WTC11 (cell line): Measurements from ENCODE around the gene KIF13A. TPM values are rescaled to one million over a fixed set of nuclear protein-coding genes. Genes with fewer than 3 reads are reported as not detected.

Experiments used
- ATAC-seq: fragments of 200-7000 bp; cut with Tn5 transposase; 2 replicates; pipeline ENCODE4 v1.10.0; 2021; ENCODE audit warnings: mild to moderate bottlenecking, moderate library complexity
- CTCF ChIA-PET: fragments of 300-600 bp; sonication (Branson Sonifier 250); formaldehyde crosslinking; loops from one replicate; lab custom pipeline; 2021; ENCODE audit warnings: antibody characterized with exemption; lab: Charles Lee
- POLR2A ChIA-PET: fragments of 350-600 bp; sonication (Branson Sonifier 250); formaldehyde crosslinking; loops from one replicate; lab custom pipeline; 2021; ENCODE audit warnings: antibody characterized with exemption; lab: Charles Lee
- DNase-seq: peaks from one replicate; pipeline ENCODE4 v3.0.0; 2021; ENCODE audit warnings: low spot score
- H3K27ac Mint-ChIP-seq: 2 replicates; pipeline ENCODE4 v1.8.0; 2021; ENCODE audit warnings: mixed read lengths
- H3K27me3 Mint-ChIP-seq: 2 replicates; pipeline ENCODE4 v1.8.0; 2021; ENCODE audit warnings: low read depth, mild to moderate bottlenecking, moderate library complexity, mixed read lengths
- H3K36me3 Mint-ChIP-seq: 2 replicates; pipeline ENCODE4 v1.8.0; 2021; ENCODE audit warnings: mixed read lengths
- H3K4me1 Mint-ChIP-seq: 2 replicates; pipeline ENCODE4 v1.8.0; 2022; ENCODE audit warnings: mixed read lengths
- H3K4me3 Mint-ChIP-seq: 2 replicates; pipeline ENCODE4 v1.8.0; 2021; ENCODE audit warnings: mild to moderate bottlenecking, moderate library complexity, mixed read lengths
- H3K9me3 Mint-ChIP-seq: 2 replicates; pipeline ENCODE4 v1.8.0; 2021; ENCODE audit warnings: mixed read lengths
- ATF1 ChIP-seq: sonication (generic); formaldehyde crosslinking; IDR thresholded peaks from 2 replicates; pipeline ENCODE4 v1.8.1; 2023; ENCODE audit warnings: mild to moderate bottlenecking, moderate library complexity, missing genetic modification reagents
- CREB1 ChIP-seq: sonication (generic); formaldehyde crosslinking; IDR thresholded peaks from 2 replicates; pipeline ENCODE4 v1.8.0; 2023; ENCODE audit warnings: mild to moderate bottlenecking, missing genetic modification reagents
- ETV6 ChIP-seq: sonication (generic); formaldehyde crosslinking; IDR thresholded peaks from 2 replicates; pipeline ENCODE4 v1.8.1; 2022; ENCODE audit warnings: mild to moderate bottlenecking, missing genetic modification reagents
- GABPB1 ChIP-seq: sonication (generic); formaldehyde crosslinking; IDR thresholded peaks from 2 replicates; pipeline ENCODE4 v1.8.1; 2023; ENCODE audit warnings: mild to moderate bottlenecking, missing genetic modification reagents
- IRF1 ChIP-seq: sonication (generic); formaldehyde crosslinking; IDR thresholded peaks from 2 replicates; pipeline ENCODE4 v1.8.0; 2023; ENCODE audit warnings: missing genetic modification reagents
- KAT7 ChIP-seq: sonication (generic); formaldehyde crosslinking; IDR thresholded peaks from 2 replicates; pipeline ENCODE4 v1.8.1; 2023; ENCODE audit warnings: missing genetic modification reagents, mild to moderate bottlenecking, borderline replicate concordance
- MAX ChIP-seq: sonication (generic); formaldehyde crosslinking; IDR thresholded peaks from 2 replicates; pipeline ENCODE4 v1.8.0; 2022; ENCODE audit warnings: mild to moderate bottlenecking, missing genetic modification reagents
- MLX ChIP-seq: sonication (generic); formaldehyde crosslinking; IDR thresholded peaks from 2 replicates; pipeline ENCODE4 v1.8.1; 2023; ENCODE audit warnings: mild to moderate bottlenecking, missing genetic modification reagents, moderate library complexity
- MXD4 ChIP-seq: fragments of 250-450 bp; sonication (Bioruptor Pico); IDR thresholded peaks from 2 replicates; pipeline ENCODE4 v1.8.0; 2021; ENCODE audit warnings: mild to moderate bottlenecking, moderate library complexity, borderline replicate concordance
- MYBL2 ChIP-seq: sonication (generic); formaldehyde crosslinking; IDR thresholded peaks from 2 replicates; pipeline ENCODE4 v1.8.1; 2023; ENCODE audit warnings: mild to moderate bottlenecking, moderate library complexity, missing genetic modification reagents
- NFATC4 ChIP-seq: fragments of 250-450 bp; sonication (Bioruptor Pico); IDR thresholded peaks from 2 replicates; pipeline ENCODE4 v1.9.0; 2021; ENCODE audit warnings: mild to moderate bottlenecking
- RELA ChIP-seq: sonication (generic); formaldehyde crosslinking; IDR thresholded peaks from 2 replicates; pipeline ENCODE4 v1.8.1; 2022; ENCODE audit warnings: missing genetic modification reagents, mild to moderate bottlenecking, borderline replicate concordance
- STAT6 ChIP-seq: sonication (generic); formaldehyde crosslinking; conservative IDR thresholded peaks from 2 replicates; pipeline ENCODE4 v1.8.1; 2023; ENCODE audit warnings: mild to moderate bottlenecking, low read depth, missing genetic modification reagents, moderate library complexity
- TCF7 ChIP-seq: sonication (generic); formaldehyde crosslinking; IDR thresholded peaks from 2 replicates; pipeline ENCODE4 v1.8.0; 2022; ENCODE audit warnings: mild to moderate bottlenecking, low read depth, missing genetic modification reagents, moderate library complexity
- TEAD4 ChIP-seq: sonication (generic); formaldehyde crosslinking; IDR thresholded peaks from 2 replicates; pipeline ENCODE4 v1.8.0; 2022; ENCODE audit warnings: mild to moderate bottlenecking, missing genetic modification reagents
- ZBTB21 ChIP-seq: sonication (generic); formaldehyde crosslinking; IDR thresholded peaks from 2 replicates; pipeline ENCODE4 v1.8.1; 2023; ENCODE audit warnings: mild to moderate bottlenecking, missing genetic modification reagents, borderline replicate concordance
- ZBTB43 ChIP-seq: sonication (generic); formaldehyde crosslinking; IDR thresholded peaks from 2 replicates; pipeline ENCODE4 v1.8.1; 2023; ENCODE audit warnings: mild to moderate bottlenecking, missing genetic modification reagents
- ZNF317 ChIP-seq: sonication (generic); formaldehyde crosslinking; IDR thresholded peaks from 2 replicates; pipeline ENCODE4 v1.8.1; 2023; ENCODE audit warnings: low read depth, mild to moderate bottlenecking, moderate library complexity, missing genetic modification reagents, borderline replicate concordance
- ZNF416 ChIP-seq: fragments of 250-450 bp; sonication (Bioruptor Pico); IDR thresholded peaks from 2 replicates; pipeline ENCODE4 v1.9.0; 2021; ENCODE audit warnings: mild to moderate bottlenecking, inconsistent platforms
- ZNF425 ChIP-seq: fragments of 250-450 bp; sonication (Bioruptor Pico); conservative IDR thresholded peaks from 2 replicates; pipeline ENCODE4 v1.9.0; 2021; ENCODE audit warnings: mild to moderate bottlenecking
- total RNA-seq: library from RNA; stranded (reverse); gene quantifications from 3 replicates; pipeline ENCODE4 v1.2.3, GENCODE V29; 2021
- TF ChIP-seq, protein P1 (sequence below): sonication (generic); formaldehyde crosslinking; IDR thresholded peaks from 2 replicates; pipeline ENCODE4 v1.8.1; 2022; ENCODE audit warnings: low read depth, missing genetic modification reagents, borderline replicate concordance
- TF ChIP-seq, protein P2 (sequence below): sonication (generic); formaldehyde crosslinking; IDR thresholded peaks from 2 replicates; pipeline ENCODE4 v1.8.1; 2022; ENCODE audit warnings: low read depth, mild to moderate bottlenecking, moderate library complexity, missing genetic modification reagents, borderline replicate concordance
- TF ChIP-seq, protein P3 (sequence below): sonication (generic); formaldehyde crosslinking; IDR thresholded peaks from 2 replicates; pipeline ENCODE4 v1.8.1; 2023; ENCODE audit warnings: mild to moderate bottlenecking, missing genetic modification reagents, moderate library complexity
- TF ChIP-seq, protein P4 (sequence below): sonication (generic); formaldehyde crosslinking; conservative IDR thresholded peaks from 2 replicates; pipeline ENCODE4 v1.8.1; 2022; ENCODE audit warnings: mild to moderate bottlenecking, missing genetic modification reagents

KIF13A gene
- total RNA-seq, 1 experiment from 2014 or later, result 32.7 TPM

DNA sequence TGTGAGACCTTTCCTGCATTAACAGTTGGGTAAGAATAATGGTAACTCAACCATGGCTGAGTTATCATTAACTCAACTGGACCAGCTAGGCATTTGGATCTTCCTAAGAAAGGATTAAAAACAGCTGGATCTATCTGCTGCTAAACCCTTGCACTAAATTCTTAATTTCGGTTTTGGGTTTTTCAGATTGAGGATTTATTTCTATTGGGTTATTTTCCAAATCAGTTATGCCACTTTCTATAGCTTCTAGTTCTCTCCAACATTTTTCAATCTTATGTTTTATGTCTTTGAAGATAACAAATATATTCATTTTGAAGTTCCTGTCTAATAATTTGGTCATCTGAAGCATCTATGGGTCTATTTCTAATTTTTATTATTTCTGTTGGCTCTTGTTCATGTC lies 92.5 kb downstream of the KIF13A start:
- TF ChIP-seq MXD4 (CRISPR knock-in tag), result no peak
- TF ChIP-seq ZBTB21, result no peak
- TF ChIP-seq RELA (CRISPR knock-in tag), result no peak
- TF ChIP-seq NFATC4, result no peak
- TF ChIP-seq STAT6, result no peak
- TF ChIP-seq, protein P1, sequence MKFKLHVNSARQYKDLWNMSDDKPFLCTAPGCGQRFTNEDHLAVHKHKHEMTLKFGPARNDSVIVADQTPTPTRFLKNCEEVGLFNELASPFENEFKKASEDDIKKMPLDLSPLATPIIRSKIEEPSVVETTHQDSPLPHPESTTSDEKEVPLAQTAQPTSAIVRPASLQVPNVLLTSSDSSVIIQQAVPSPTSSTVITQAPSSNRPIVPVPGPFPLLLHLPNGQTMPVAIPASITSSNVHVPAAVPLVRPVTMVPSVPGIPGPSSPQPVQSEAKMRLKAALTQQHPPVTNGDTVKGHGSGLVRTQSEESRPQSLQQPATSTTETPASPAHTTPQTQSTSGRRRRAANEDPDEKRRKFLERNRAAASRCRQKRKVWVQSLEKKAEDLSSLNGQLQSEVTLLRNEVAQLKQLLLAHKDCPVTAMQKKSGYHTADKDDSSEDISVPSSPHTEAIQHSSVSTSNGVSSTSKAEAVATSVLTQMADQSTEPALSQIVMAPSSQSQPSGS (CRISPR knock-in tag), result no peak
- no peak for TF ChIP-seq TEAD4
- TF ChIP-seq ETV6, result no peak
- TF ChIP-seq, protein P2, sequence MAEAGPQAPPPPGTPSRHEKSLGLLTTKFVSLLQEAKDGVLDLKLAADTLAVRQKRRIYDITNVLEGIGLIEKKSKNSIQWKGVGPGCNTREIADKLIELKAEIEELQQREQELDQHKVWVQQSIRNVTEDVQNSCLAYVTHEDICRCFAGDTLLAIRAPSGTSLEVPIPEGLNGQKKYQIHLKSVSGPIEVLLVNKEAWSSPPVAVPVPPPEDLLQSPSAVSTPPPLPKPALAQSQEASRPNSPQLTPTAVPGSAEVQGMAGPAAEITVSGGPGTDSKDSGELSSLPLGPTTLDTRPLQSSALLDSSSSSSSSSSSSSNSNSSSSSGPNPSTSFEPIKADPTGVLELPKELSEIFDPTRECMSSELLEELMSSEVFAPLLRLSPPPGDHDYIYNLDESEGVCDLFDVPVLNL, result no peak
- TF ChIP-seq ZNF425 (CRISPR knock-in tag), result no peak
- TF ChIP-seq MAX (CRISPR knock-in tag), result no peak
- TF ChIP-seq, protein P3, sequence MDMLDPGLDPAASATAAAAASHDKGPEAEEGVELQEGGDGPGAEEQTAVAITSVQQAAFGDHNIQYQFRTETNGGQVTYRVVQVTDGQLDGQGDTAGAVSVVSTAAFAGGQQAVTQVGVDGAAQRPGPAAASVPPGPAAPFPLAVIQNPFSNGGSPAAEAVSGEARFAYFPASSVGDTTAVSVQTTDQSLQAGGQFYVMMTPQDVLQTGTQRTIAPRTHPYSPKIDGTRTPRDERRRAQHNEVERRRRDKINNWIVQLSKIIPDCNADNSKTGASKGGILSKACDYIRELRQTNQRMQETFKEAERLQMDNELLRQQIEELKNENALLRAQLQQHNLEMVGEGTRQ (CRISPR knock-in tag), result no peak
- Mint-ChIP-seq H3K4me1 (peaks cover 9% of the 10 kb centered on the region), H3K9me3 (peaks cover 36% of the 10 kb centered on the region), H3K27ac (no peak overlapping the region), H3K36me3 (peaks cover 44% of the 10 kb centered on the region), H3K27me3 (no peaks in the 10 kb centered on the region), H3K4me3 (no peak overlapping the region)
- CTCF ChIA-PET, result no interaction called here
- no peak for ATAC-seq
- DNase-seq, result no peak
- POLR2A ChIA-PET, result no interaction called here

DNA sequence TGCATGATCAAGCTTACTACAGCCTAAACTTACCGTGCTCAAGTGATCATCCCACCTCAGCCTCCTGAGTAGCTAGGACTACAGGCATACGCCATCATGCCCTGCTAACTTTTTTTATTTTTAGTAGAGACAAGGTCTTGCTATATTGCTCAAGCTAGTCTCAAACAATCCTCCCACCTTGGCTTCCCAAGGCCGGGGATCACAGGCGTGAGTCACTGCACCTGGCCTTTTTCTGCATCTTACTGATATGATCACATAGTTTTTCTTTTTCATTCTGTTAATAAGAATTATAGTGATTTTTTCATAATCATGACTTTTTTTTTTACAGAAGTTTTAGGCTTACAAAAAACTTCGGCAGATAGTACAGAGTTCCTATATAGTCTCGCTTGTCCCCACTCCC lies 93.2 kb downstream of the KIF13A start:
- Mint-ChIP-seq H3K4me1 (peaks cover 9% of the 10 kb centered on the region), H3K9me3 (peaks cover 36% of the 10 kb centered on the region), H3K27me3 (no peaks in the 10 kb centered on the region), H3K4me3 (no peak overlapping the region), H3K36me3 (peaks cover 44% of the 10 kb centered on the region), H3K27ac (no peak overlapping the region)
- DNase-seq (no peak), ATAC-seq (no peak)
- POLR2A ChIA-PET, result no interaction called here
- CTCF ChIA-PET, result no interaction called here
- no peak for TF ChIP-seq KAT7 (CRISPR knock-in tag)
- TF ChIP-seq TCF7 (CRISPR knock-in tag), result no peak
- no peak for TF ChIP-seq GABPB1 (CRISPR knock-in tag)
- no peak for TF ChIP-seq MYBL2 (CRISPR knock-in tag)
- no peak for TF ChIP-seq ZNF416 (CRISPR knock-in tag)
- no peak for TF ChIP-seq ETV6
- no peak for TF ChIP-seq ATF1 (CRISPR knock-in tag)
- no peak for TF ChIP-seq MLX (CRISPR knock-in tag)
- no peak for TF ChIP-seq ZBTB43 (CRISPR knock-in tag)
- TF ChIP-seq, protein P4, sequence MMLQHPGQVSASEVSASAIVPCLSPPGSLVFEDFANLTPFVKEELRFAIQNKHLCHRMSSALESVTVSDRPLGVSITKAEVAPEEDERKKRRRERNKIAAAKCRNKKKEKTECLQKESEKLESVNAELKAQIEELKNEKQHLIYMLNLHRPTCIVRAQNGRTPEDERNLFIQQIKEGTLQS (CRISPR knock-in tag), result no peak
- TF ChIP-seq CREB1, result no peak
- TF ChIP-seq MAX (CRISPR knock-in tag), result no peak
- TF ChIP-seq ZNF317 (CRISPR knock-in tag), result no peak
- TF ChIP-seq IRF1 (CRISPR knock-in tag), result no peak
